Measurements from ENCODE around the gene PNP. TPM values are rescaled to one million over a fixed set of nuclear protein-coding genes. Genes with fewer than 3 reads are reported as not detected.

PNP gene
- total and polyA plus RNA-seq, 10 of the 15 experiments (the other 5 are each of a cell fraction or from before 2014, with no cell fraction given), result 103 to 215 (median 138) TPM

- TF ChIP-seq, protein P1, sequence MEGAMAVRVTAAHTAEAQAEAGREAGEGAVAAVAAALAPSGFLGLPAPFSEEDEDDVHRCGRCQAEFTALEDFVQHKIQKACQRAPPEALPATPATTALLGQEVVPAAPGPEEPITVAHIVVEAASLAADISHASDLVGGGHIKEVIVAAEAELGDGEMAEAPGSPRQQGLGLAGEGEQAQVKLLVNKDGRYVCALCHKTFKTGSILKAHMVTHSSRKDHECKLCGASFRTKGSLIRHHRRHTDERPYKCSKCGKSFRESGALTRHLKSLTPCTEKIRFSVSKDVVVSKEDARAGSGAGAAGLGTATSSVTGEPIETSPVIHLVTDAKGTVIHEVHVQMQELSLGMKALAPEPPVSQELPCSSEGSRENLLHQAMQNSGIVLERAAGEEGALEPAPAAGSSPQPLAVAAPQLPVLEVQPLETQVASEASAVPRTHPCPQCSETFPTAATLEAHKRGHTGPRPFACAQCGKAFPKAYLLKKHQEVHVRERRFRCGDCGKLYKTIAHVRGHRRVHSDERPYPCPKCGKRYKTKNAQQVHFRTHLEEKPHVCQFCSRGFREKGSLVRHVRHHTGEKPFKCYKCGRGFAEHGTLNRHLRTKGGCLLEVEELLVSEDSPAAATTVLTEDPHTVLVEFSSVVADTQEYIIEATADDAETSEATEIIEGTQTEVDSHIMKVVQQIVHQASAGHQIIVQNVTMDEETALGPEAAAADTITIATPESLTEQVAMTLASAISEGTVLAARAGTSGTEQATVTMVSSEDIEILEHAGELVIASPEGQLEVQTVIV (IDR thresholded peaks at IDR 0.05; ENCODE audit: borderline replicate concordance, partially characterized antibody), result no peak
- no peak for TF ChIP-seq RELA (IDR thresholded peaks at IDR 0.05; ENCODE audit: borderline replicate concordance, partially characterized antibody)
- TF ChIP-seq, protein P2, sequence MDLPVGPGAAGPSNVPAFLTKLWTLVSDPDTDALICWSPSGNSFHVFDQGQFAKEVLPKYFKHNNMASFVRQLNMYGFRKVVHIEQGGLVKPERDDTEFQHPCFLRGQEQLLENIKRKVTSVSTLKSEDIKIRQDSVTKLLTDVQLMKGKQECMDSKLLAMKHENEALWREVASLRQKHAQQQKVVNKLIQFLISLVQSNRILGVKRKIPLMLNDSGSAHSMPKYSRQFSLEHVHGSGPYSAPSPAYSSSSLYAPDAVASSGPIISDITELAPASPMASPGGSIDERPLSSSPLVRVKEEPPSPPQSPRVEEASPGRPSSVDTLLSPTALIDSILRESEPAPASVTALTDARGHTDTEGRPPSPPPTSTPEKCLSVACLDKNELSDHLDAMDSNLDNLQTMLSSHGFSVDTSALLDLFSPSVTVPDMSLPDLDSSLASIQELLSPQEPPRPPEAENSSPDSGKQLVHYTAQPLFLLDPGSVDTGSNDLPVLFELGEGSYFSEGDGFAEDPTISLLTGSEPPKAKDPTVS (IDR thresholded peaks at IDR 0.05; ENCODE audit: low read depth, low read length), result no peak
- TF ChIP-seq, protein P3, sequence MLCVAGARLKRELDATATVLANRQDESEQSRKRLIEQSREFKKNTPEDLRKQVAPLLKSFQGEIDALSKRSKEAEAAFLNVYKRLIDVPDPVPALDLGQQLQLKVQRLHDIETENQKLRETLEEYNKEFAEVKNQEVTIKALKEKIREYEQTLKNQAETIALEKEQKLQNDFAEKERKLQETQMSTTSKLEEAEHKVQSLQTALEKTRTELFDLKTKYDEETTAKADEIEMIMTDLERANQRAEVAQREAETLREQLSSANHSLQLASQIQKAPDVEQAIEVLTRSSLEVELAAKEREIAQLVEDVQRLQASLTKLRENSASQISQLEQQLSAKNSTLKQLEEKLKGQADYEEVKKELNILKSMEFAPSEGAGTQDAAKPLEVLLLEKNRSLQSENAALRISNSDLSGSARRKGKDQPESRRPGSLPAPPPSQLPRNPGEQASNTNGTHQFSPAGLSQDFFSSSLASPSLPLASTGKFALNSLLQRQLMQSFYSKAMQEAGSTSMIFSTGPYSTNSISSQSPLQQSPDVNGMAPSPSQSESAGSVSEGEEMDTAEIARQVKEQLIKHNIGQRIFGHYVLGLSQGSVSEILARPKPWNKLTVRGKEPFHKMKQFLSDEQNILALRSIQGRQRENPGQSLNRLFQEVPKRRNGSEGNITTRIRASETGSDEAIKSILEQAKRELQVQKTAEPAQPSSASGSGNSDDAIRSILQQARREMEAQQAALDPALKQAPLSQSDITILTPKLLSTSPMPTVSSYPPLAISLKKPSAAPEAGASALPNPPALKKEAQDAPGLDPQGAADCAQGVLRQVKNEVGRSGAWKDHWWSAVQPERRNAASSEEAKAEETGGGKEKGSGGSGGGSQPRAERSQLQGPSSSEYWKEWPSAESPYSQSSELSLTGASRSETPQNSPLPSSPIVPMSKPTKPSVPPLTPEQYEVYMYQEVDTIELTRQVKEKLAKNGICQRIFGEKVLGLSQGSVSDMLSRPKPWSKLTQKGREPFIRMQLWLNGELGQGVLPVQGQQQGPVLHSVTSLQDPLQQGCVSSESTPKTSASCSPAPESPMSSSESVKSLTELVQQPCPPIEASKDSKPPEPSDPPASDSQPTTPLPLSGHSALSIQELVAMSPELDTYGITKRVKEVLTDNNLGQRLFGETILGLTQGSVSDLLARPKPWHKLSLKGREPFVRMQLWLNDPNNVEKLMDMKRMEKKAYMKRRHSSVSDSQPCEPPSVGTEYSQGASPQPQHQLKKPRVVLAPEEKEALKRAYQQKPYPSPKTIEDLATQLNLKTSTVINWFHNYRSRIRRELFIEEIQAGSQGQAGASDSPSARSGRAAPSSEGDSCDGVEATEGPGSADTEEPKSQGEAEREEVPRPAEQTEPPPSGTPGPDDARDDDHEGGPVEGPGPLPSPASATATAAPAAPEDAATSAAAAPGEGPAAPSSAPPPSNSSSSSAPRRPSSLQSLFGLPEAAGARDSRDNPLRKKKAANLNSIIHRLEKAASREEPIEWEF (IDR thresholded peaks at IDR 0.05; ENCODE audit: insufficient replicate concordance, low read depth, low read length), result no peak
- TF ChIP-seq SP1 (IDR thresholded peaks at IDR 0.05; ENCODE audit: low read depth, low read length), result no peak
- no peak for TF ChIP-seq BCL11A (IDR thresholded peaks at IDR 0.05; ENCODE audit: low read depth, low read length)
- no peak for TF ChIP-seq NBN (IDR thresholded peaks at IDR 0.05)
- TF ChIP-seq IKZF2 (IDR thresholded peaks at IDR 0.05), result peak; percentile 56 to 72; a peak in 3 of 4 replicates
- TF ChIP-seq, protein P4, sequence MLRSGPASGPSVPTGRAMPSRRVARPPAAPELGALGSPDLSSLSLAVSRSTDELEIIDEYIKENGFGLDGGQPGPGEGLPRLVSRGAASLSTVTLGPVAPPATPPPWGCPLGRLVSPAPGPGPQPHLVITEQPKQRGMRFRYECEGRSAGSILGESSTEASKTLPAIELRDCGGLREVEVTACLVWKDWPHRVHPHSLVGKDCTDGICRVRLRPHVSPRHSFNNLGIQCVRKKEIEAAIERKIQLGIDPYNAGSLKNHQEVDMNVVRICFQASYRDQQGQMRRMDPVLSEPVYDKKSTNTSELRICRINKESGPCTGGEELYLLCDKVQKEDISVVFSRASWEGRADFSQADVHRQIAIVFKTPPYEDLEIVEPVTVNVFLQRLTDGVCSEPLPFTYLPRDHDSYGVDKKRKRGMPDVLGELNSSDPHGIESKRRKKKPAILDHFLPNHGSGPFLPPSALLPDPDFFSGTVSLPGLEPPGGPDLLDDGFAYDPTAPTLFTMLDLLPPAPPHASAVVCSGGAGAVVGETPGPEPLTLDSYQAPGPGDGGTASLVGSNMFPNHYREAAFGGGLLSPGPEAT (IDR thresholded peaks at IDR 0.05; ENCODE audit: low read depth), result no peak
- TF ChIP-seq TCF7 (IDR thresholded peaks at IDR 0.05; ENCODE audit: borderline replicate concordance), result no peak
- TF ChIP-seq STAT1 (conservative IDR thresholded peaks at IDR 0.05), result no peak
- no peak for TF ChIP-seq EZH2 (IDR thresholded peaks at IDR 0.05; ENCODE audit: borderline replicate concordance, control insufficient read depth, low read depth, low read length)
- TF ChIP-seq KDM1A (IDR thresholded peaks at IDR 0.05; ENCODE audit: borderline replicate concordance), result no peak
- 0 out of 2 replicates have a peak, but pooled peaks have one; percentile 34 for TF ChIP-seq NFIC (IDR thresholded peaks at IDR 0.05; ENCODE audit: low read depth, low read length)
- TF ChIP-seq TCF3 (IDR thresholded peaks at IDR 0.05; ENCODE audit: borderline replicate concordance, insufficient read depth, low read depth, low read length), result no peak
- TF ChIP-seq ZBED1 (IDR thresholded peaks at IDR 0.05; ENCODE audit: borderline replicate concordance), result no peak
- TF ChIP-seq ASH2L (IDR thresholded peaks at IDR 0.05; ENCODE audit: borderline replicate concordance, low read depth), result no peak
- no peak for TF ChIP-seq SMC3 (IDR thresholded peaks at IDR 0.05; ENCODE audit: borderline replicate concordance, low read length)
- TF ChIP-seq IKZF1 (conservative IDR thresholded peaks at IDR 0.05), result peak; percentile 60
- TF ChIP-seq STAT3 (IDR thresholded peaks at IDR 0.05; ENCODE audit: low read depth, low read length), result no peak
- no peak for TF ChIP-seq JUNB (IDR thresholded peaks at IDR 0.05)
- TF ChIP-seq FOXK2 (IDR thresholded peaks at IDR 0.05), result no peak
- TF ChIP-seq TARDBP (IDR thresholded peaks at IDR 0.05; ENCODE audit: borderline replicate concordance), result no peak
Measured at GRCh38 chr14:20493634-20494033, 24.4 kb downstream of the PNP start (continued).
